Ishikawa (cell line): ENCODE data around the gene CCT2.

Source experiments
- CEBPB ChIP-seq: IDR thresholded peaks from 2 replicates; pipeline ENCODE4 v1.6.1; 2012
- CREB1 ChIP-seq: IDR thresholded peaks from 2 replicates; pipeline ENCODE4 v1.6.1; 2012; ENCODE audit warnings: low read depth
- EGR1 ChIP-seq: IDR thresholded peaks from 2 replicates; pipeline ENCODE4 v1.6.1; 2012
- EP300 ChIP-seq: IDR thresholded peaks from 2 replicates; pipeline ENCODE4 v1.6.1; 2012; ENCODE audit warnings: borderline replicate concordance
- FOXM1 ChIP-seq: IDR thresholded peaks from 2 replicates; pipeline ENCODE4 v1.6.1; 2012; ENCODE audit warnings: low read depth, borderline replicate concordance
- NFIC ChIP-seq: IDR thresholded peaks from 2 replicates; pipeline ENCODE4 v1.6.1; 2012
- RAD21 ChIP-seq: IDR thresholded peaks from 2 replicates; pipeline ENCODE4 v1.6.1; 2012; ENCODE audit warnings: low read depth
- TAF1 ChIP-seq: IDR thresholded peaks from 2 replicates; pipeline ENCODE4 v1.6.1; 2012; ENCODE audit warnings: low read depth, mild to moderate bottlenecking
- TCF12 ChIP-seq: IDR thresholded peaks from 2 replicates; pipeline ENCODE4 v1.6.1; 2012; ENCODE audit warnings: low read depth
- TEAD4 ChIP-seq: IDR thresholded peaks from 2 replicates; pipeline ENCODE4 v1.6.1; 2012
- YY1 ChIP-seq: IDR thresholded peaks from 2 replicates; pipeline ENCODE4 v1.6.1; 2012; ENCODE audit warnings: low read depth
- ZBTB7A ChIP-seq: IDR thresholded peaks from 2 replicates; pipeline ENCODE4 v1.6.1; 2012; ENCODE audit warnings: low read depth
- TF ChIP-seq, protein P1 (sequence below): IDR thresholded peaks from 2 replicates; pipeline ENCODE4 v1.6.1; 2012
- TF ChIP-seq, protein P2 (sequence below): IDR thresholded peaks from 2 replicates; pipeline ENCODE4 v1.6.1; 2012; ENCODE audit warnings: low read depth, mild to moderate bottlenecking
- TF ChIP-seq, protein P3 (sequence below): IDR thresholded peaks from 2 replicates; pipeline ENCODE4 v1.6.1; 2012

The CCT2 gene

DNA sequence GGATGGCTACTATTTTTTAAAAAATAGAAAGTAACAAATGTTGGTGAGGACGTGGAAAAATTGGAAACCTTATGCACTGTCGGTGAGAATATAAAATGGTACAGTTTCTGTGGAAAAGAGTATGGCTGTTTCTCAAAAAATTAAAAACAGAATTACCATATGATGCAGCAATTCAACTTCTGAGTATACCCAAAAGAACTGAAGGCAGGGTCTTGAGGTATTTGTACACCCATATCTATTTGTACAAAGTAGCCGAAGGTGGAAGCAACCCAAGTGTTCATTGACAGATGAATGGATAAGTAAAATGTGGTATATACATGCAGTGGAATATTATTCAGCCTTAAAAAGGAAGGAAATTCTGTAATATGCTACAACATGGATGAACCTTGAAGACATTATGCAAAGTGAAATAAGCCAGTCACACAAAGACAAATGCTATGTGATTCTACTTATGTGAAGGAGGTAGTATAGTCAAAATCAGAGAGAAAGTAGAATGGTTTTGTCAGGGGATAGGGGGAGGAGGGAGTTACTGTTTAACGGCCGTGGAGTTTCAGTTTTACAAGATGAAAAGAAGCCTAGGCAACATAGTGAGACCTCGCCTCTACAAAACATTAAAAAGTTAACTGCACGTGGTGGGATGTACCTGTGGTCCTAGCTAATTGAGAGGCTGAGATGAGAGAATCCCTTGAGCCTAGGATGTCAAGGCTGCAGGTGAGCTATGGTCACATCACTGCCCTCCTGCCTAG, 38.4 kb upstream of the CCT2 start:
- TF ChIP-seq NFIC (no peak), EP300 (no peak), TEAD4 (no peak), EGR1 (no peak), CEBPB (no peak)

DNA sequence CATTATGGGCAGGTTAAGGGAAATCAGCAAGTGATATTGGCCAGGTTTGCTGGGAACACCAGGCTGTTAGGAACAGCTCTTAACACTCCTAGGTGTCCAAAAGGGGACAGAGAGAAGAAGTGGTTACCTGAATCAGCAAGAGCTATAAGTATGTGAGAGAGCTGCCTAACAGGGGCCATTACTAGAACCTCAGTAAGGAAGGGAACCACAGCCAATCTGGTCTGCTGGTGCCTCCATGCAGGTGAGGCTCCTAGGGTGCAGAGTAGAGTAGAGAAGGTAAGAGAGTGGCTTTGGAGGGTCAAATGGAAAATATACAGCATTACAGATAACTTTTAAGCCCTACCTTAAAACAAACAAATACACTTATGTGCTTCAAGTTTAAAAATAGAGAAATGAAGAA, 36.6 kb upstream of the CCT2 start:
- TF ChIP-seq TAF1 (no peak), RAD21 (no peak), NFIC (no peak), FOXM1 (no peak), CREB1 (no peak), YY1 (no peak), TEAD4 (no peak), EP300 (no peak), EGR1 (no peak), CEBPB (no peak), TCF12 (no peak)
- TF ChIP-seq, protein P1, sequence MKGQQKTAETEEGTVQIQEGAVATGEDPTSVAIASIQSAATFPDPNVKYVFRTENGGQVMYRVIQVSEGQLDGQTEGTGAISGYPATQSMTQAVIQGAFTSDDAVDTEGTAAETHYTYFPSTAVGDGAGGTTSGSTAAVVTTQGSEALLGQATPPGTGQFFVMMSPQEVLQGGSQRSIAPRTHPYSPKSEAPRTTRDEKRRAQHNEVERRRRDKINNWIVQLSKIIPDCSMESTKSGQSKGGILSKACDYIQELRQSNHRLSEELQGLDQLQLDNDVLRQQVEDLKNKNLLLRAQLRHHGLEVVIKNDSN: no peak
- TF ChIP-seq, protein P2, sequence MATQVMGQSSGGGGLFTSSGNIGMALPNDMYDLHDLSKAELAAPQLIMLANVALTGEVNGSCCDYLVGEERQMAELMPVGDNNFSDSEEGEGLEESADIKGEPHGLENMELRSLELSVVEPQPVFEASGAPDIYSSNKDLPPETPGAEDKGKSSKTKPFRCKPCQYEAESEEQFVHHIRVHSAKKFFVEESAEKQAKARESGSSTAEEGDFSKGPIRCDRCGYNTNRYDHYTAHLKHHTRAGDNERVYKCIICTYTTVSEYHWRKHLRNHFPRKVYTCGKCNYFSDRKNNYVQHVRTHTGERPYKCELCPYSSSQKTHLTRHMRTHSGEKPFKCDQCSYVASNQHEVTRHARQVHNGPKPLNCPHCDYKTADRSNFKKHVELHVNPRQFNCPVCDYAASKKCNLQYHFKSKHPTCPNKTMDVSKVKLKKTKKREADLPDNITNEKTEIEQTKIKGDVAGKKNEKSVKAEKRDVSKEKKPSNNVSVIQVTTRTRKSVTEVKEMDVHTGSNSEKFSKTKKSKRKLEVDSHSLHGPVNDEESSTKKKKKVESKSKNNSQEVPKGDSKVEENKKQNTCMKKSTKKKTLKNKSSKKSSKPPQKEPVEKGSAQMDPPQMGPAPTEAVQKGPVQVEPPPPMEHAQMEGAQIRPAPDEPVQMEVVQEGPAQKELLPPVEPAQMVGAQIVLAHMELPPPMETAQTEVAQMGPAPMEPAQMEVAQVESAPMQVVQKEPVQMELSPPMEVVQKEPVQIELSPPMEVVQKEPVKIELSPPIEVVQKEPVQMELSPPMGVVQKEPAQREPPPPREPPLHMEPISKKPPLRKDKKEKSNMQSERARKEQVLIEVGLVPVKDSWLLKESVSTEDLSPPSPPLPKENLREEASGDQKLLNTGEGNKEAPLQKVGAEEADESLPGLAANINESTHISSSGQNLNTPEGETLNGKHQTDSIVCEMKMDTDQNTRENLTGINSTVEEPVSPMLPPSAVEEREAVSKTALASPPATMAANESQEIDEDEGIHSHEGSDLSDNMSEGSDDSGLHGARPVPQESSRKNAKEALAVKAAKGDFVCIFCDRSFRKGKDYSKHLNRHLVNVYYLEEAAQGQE: no peak
- TF ChIP-seq, protein P3, sequence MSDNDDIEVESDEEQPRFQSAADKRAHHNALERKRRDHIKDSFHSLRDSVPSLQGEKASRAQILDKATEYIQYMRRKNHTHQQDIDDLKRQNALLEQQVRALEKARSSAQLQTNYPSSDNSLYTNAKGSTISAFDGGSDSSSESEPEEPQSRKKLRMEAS: no peak

DNA sequence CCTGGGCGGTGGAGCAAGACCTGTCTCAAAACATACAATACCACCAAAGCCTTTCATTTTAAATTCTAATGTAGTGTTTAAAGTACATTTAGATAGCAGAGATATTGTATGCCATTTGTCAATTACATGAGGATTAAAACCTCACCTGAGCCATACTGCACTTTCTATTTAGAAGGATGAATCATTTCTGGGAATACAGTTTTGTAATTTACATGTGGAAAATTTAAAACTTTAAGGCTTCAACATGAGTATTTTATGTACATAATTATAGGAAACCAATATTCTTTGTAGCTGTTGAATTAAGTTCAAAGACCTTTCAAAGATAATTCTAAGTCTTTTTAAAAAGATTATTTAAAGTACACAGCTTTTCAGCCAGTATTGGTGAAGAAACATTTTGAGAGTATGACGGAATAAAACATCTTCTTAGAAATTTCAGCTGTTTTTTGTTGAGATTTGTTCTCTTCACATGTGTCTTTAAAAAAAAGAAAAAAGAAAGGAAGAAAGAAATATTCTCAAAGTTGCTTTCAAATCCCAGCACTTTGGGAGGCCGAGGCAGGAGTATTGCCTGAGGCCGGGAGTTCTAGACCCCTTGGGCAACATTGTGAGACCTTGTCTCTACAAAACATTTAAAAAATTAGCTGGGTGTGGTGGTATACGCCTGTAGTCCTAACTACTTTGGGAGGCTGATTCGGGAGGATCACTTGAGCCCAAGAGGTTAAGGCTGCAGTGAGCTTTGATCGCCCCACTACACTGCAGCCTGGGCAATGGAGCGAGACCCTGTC, 34.5 kb upstream of the CCT2 start:
- TF ChIP-seq EGR1: no peak
- no peak for TF ChIP-seq EP300
- no peak for TF ChIP-seq YY1
- TF ChIP-seq, protein P2: no peak
- no peak for TF ChIP-seq TAF1
- no peak for TF ChIP-seq NFIC
- no peak for TF ChIP-seq TCF12
- no peak for TF ChIP-seq TEAD4
- TF ChIP-seq CEBPB: no peak
- no peak for TF ChIP-seq FOXM1
- no peak for TF ChIP-seq ZBTB7A
- TF ChIP-seq CREB1: no peak
- TF ChIP-seq, protein P1: no peak

DNA sequence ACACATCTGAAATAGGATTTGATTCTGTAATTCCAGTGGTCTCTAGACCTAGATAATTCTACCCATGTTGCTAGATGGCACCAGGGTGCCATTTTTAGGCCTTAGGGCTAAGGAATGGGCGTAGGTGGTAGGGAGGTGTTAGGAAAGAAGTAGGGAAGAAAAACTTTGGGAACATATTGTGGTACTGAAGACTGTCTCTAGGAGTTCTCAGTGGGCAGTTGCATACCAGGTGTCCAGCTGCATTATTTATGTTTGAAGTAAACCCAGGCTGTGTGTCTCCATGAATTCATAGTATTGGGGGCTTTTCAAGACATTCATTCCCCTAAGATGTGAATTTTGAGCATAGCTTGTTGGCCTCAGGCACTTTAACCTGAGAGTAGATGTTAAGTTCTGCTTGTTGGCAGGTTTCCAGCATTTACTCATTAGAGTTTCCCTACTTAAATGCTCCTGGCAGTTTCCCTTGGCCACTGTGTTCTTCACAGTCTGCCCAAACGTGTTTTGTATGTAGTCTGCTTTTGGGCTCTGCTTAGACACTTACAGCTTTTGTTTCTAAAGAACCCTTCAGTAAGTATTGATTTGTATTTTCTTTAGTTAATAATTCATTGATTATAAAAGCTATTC, 31.5 kb upstream of the CCT2 start:
- TF ChIP-seq EGR1: no peak
- no peak for TF ChIP-seq FOXM1
- TF ChIP-seq, protein P2: no peak
- no peak for TF ChIP-seq EP300
- TF ChIP-seq, protein P1: no peak
- no peak for TF ChIP-seq TAF1
- TF ChIP-seq TCF12: no peak
- no peak for TF ChIP-seq CEBPB
- TF ChIP-seq YY1: no peak
- TF ChIP-seq TEAD4: 0 out of 2 replicates have a peak, but pooled peaks have one; percentile 16
- peak; percentile 77 for TF ChIP-seq NFIC
- TF ChIP-seq ZBTB7A: no peak
